Panc1 (cell line): ENCODE data around the gene SCGB3A1.

Experiments used
- CTCF ChIP-seq: fragments of 450-650 bp; IDR thresholded peaks from 2 replicates; pipeline ENCODE4 v1.5.1; 2017; ENCODE audit warnings: mild to moderate bottlenecking
- TF ChIP-seq, protein P1 (sequence below), 2 experiments: IDR thresholded peaks; 2 replicates each; pipeline ENCODE4 v1.6.1; 2011 to 2012; ENCODE audit warnings: low read depth in 2 of 2, control low read depth in 1 of 2, low read length in 1 of 2, mild to moderate bottlenecking in 1 of 2, moderate library complexity in 1 of 2; ENCODE audit not compliant: insufficient read depth in 1 of 2

DNA sequence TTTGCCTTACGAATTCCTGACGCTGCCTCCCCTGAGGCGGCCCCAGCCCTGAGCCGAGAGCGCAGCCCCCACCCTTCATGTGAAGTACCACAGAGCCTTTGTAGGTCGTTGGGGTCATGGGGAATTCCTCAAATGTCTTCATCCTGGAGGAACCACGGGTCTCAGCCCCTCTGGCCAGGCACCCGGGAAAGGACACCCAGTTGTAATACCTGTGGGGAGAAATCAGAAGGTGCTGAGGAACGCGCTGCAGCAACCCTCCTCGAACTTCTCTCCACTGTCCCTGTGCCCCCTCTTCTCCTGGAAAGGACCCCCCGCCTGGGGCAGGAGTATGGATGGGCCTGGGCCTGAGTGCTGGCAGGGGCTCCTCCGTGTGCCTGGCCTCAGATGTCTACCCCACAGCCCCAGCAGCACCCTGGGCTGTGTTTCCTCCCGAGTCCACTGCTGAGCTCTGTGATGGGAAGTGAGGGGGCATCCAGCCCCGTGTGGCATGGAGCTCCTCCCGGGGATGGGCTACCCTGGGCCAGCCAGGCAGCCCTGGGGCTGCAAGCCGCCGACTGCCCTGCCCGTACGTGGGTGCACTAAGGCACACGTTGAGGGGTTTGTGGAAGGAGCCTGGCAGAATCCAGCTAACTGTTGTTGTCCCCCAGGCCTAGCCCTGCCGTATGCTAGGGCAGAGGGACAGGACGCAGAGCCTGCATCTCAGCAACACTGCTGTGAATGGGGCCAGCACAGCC is 18.7 kb upstream of the SCGB3A1 start:
- TF ChIP-seq CTCF = no peak
- TF ChIP-seq, protein P1, sequence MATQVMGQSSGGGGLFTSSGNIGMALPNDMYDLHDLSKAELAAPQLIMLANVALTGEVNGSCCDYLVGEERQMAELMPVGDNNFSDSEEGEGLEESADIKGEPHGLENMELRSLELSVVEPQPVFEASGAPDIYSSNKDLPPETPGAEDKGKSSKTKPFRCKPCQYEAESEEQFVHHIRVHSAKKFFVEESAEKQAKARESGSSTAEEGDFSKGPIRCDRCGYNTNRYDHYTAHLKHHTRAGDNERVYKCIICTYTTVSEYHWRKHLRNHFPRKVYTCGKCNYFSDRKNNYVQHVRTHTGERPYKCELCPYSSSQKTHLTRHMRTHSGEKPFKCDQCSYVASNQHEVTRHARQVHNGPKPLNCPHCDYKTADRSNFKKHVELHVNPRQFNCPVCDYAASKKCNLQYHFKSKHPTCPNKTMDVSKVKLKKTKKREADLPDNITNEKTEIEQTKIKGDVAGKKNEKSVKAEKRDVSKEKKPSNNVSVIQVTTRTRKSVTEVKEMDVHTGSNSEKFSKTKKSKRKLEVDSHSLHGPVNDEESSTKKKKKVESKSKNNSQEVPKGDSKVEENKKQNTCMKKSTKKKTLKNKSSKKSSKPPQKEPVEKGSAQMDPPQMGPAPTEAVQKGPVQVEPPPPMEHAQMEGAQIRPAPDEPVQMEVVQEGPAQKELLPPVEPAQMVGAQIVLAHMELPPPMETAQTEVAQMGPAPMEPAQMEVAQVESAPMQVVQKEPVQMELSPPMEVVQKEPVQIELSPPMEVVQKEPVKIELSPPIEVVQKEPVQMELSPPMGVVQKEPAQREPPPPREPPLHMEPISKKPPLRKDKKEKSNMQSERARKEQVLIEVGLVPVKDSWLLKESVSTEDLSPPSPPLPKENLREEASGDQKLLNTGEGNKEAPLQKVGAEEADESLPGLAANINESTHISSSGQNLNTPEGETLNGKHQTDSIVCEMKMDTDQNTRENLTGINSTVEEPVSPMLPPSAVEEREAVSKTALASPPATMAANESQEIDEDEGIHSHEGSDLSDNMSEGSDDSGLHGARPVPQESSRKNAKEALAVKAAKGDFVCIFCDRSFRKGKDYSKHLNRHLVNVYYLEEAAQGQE (IDR thresholded peaks at IDR 0.05; ENCODE audit: insufficient read depth in 1 of 2, low read depth in 2 of 2, low read length in 1 of 2) = no peak
